HFFc6 (cell line): Measurements from ENCODE around the gene MUC13. TPM values are rescaled to one million over a fixed set of nuclear protein-coding genes. Genes with fewer than 3 reads are reported as not detected.

ENCODE experiments used
- DNase-seq: peaks from one replicate; pipeline ENCODE4 v3.0.0-alpha.2; 2018
- H3K27ac Mint-ChIP-seq: 2 replicates; pipeline ENCODE4 v1.8.0; 2020; ENCODE audit warnings: mild to moderate bottlenecking, mixed read lengths
- H3K27me3 Mint-ChIP-seq: 2 replicates; pipeline ENCODE4 v1.8.0; 2021; ENCODE audit warnings: mild to moderate bottlenecking, moderate library complexity, mixed read lengths; ENCODE audit not compliant: insufficient read depth
- H3K36me3 Mint-ChIP-seq: 2 replicates; pipeline ENCODE4 v1.8.0; 2021; ENCODE audit warnings: low read depth, mixed read lengths
- H3K4me1 Mint-ChIP-seq: 2 replicates; pipeline ENCODE4 v1.8.0; 2020; ENCODE audit warnings: low read depth, mixed read lengths
- H3K4me3 Mint-ChIP-seq: 2 replicates; pipeline ENCODE4 v1.8.0; 2020; ENCODE audit warnings: mild to moderate bottlenecking, moderate library complexity, mixed read lengths
- H3K9me3 Mint-ChIP-seq: 2 replicates; pipeline ENCODE4 v1.8.0; 2020; ENCODE audit warnings: mild to moderate bottlenecking, mixed read lengths
- CTCF ChIP-seq: fragments of 200-600 bp; sonication (generic); IDR thresholded peaks from 2 replicates; pipeline ENCODE4 v1.5.0; 2021; ENCODE audit warnings: antibody characterized with exemption, mild to moderate bottlenecking
- total RNA-seq, 6 experiments: library from RNA; stranded (reverse); fragmentation: NEBNext Ultra II Directional; extraction: Animal tissue kit (Norgen Biotek cat#: 25700); gene quantifications; 2 replicates in 1 of 6; 3 replicates in 5 of 6; pipeline ENCODE4 v1.2.3, GENCODE V29; 2021

MUC13 gene
- total RNA-seq, 6 experiments from 2014 or later = 0.06 to 0.21 (median 0.09) TPM; not detected in 2

DNA sequence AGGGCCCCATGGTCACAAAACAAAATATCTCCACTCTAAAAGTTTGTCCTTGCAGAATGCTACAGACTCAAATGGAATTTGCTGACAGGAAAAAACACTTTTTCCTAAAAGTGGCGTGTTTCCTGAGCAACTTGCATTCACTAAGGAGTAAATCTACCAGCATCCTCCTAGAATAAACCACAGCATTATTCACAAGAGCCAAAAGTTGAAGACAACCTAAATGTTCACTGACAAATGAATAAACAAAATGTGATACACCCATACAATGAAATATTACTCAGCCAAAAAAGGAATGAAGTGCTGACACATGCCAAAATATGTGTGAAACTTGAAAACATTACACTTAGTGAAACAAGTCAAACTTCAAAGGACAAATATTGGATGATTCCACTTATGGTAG is 76.3 kb downstream of the MUC13 start:
- Mint-ChIP-seq H3K4me3 (peak overlapping the region; percentile 25), H3K9me3 (peaks cover 12% of the 10 kb centered on the region), H3K27ac (peak overlapping the region; percentile 88), H3K4me1 (peaks cover 69% of the 10 kb centered on the region), H3K36me3 (peaks cover 35% of the 10 kb centered on the region), H3K27me3 (no peaks in the 10 kb centered on the region; the same call in 1 of the 2 replicates)
- no peak for TF ChIP-seq CTCF
- peak; percentile 57 for DNase-seq

DNA sequence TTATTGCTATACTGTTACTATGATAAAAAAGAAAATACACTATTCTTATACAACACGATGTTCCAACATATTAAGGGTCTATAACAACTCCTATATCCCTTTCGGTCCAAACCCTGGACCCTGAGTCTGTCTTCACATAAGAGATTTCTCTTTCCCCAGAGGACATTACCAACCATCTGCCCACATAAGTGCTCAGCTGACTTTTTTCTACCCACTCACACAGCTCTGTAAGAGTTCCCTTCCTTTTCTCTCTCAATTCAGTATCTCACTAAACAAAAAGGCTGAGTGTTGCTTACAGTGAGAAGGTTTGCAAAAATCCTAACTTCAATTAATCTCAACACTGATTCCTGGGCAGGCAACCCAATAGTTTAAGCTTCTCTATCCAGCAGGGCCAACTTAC is 77.9 kb downstream of the MUC13 start:
- peaks cover 83% of the 10 kb centered on the region for H3K4me1 Mint-ChIP-seq
- H3K27me3 Mint-ChIP-seq = no peaks in the 10 kb centered on the region; the same call in 1 of the 2 replicates
- DNase-seq = no peak
- TF ChIP-seq CTCF = no peak
- H3K36me3 Mint-ChIP-seq = peaks cover 44% of the 10 kb centered on the region
- H3K4me3 Mint-ChIP-seq = no peak overlapping the region
- peaks cover 12% of the 10 kb centered on the region for H3K9me3 Mint-ChIP-seq
- no peak overlapping the region for H3K27ac Mint-ChIP-seq

Other genes starting within 250 kb of the MUC13 start
- gene UMPS, start 204.3 kb downstream of the MUC13 start, total RNA-seq = 10 to 100 TPM; 25.2 to 39.6 (median 28.4) TPM
- 100 to 1,000 TPM; 203 to 332 (median 220) TPM for gene ITGB5, start 47.4 kb downstream of the MUC13 start, total RNA-seq
- 100 to 1,000 TPM in 4 of 6 experiments, 10 to 100 TPM in 2; 88.6 to 126 (median 105) TPM for gene HEG1, start 121.2 kb upstream of the MUC13 start, total RNA-seq